ENCODE results near the gene USP12. TPM values are rescaled to one million over a fixed set of nuclear protein-coding genes. Genes with fewer than 3 reads are reported as not detected.
A peak's percentile ranks its signal among the peaks of the same experiment; 100 is the strongest.

Gene USP12
- total RNA-seq, 1 donor from 2014 or later = 24.9 TPM

DNA sequence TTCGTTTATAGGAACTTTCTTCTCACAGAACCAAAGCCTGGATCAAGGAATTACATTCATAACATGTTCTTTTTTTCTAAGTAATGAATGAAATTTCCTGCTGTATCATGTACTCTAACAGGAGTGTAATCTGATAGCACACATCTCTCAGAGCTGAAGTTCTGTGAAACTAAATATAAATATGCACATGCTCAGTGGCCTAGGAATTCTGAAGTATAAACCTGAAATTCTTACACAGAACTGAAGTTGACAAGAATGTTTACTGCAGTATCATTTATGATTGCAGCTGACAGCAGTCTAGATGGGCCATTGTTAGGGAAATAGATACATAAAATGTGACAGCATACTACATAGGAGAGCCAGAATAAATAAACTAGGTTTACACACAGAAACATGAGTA lies 54.5 kb downstream of the USP12 start:
- Mint-ChIP-seq H3K36me3 (ENCODE audit: unreplicated experiment) (peaks cover 1% of the 10 kb centered on the region), H3K4me3 (ENCODE audit: unreplicated experiment) (no peak overlapping the region), H3K27me3 (ENCODE audit: unreplicated experiment) (peaks cover 4% of the 10 kb centered on the region), H3K27ac (ENCODE audit: unreplicated experiment) (peak overlapping the region; percentile 64), H3K9me3 (ENCODE audit: unreplicated experiment) (peaks cover 5% of the 10 kb centered on the region), H3K4me1 (ENCODE audit: low read depth, unreplicated experiment) (peaks cover 30% of the 10 kb centered on the region)
- TF ChIP-seq CTCF (IDR thresholded peaks at IDR 0.05; ENCODE audit: partially characterized antibody, unreplicated experiment) = no peak
- no peak for DNase-seq

GRCh38 chr13:27113436-27113835 lies 58.2 kb downstream of the USP12 start:
- Mint-ChIP-seq H3K4me1 (ENCODE audit: low read depth, unreplicated experiment) (peaks cover 17% of the 10 kb centered on the region), H3K36me3 (ENCODE audit: unreplicated experiment) (no peaks in the 10 kb centered on the region), H3K4me3 (ENCODE audit: unreplicated experiment) (no peak overlapping the region), H3K27me3 (ENCODE audit: unreplicated experiment) (no peaks in the 10 kb centered on the region), H3K27ac (ENCODE audit: unreplicated experiment) (no peak overlapping the region), H3K9me3 (ENCODE audit: unreplicated experiment) (no peaks in the 10 kb centered on the region)
- no peak for DNase-seq
- no peak for TF ChIP-seq CTCF (IDR thresholded peaks at IDR 0.05; ENCODE audit: partially characterized antibody, unreplicated experiment)

- no peak overlapping the region for H3K27ac Mint-ChIP-seq (ENCODE audit: unreplicated experiment)
- DNase-seq = no peak
- peaks cover 4% of the 10 kb centered on the region for H3K4me1 Mint-ChIP-seq (ENCODE audit: low read depth, unreplicated experiment)
- TF ChIP-seq CTCF (IDR thresholded peaks at IDR 0.05; ENCODE audit: partially characterized antibody, unreplicated experiment) = no peak
- H3K4me3 Mint-ChIP-seq (ENCODE audit: unreplicated experiment) = no peak overlapping the region
- H3K27me3 Mint-ChIP-seq (ENCODE audit: unreplicated experiment) = no peaks in the 10 kb centered on the region
- no peaks in the 10 kb centered on the region for H3K9me3 Mint-ChIP-seq (ENCODE audit: unreplicated experiment)
- no peaks in the 10 kb centered on the region for H3K36me3 Mint-ChIP-seq (ENCODE audit: unreplicated experiment)
These were observed 59.6 kb downstream of the USP12 start for GRCh38 chr13:27112006-27112405.

DNA sequence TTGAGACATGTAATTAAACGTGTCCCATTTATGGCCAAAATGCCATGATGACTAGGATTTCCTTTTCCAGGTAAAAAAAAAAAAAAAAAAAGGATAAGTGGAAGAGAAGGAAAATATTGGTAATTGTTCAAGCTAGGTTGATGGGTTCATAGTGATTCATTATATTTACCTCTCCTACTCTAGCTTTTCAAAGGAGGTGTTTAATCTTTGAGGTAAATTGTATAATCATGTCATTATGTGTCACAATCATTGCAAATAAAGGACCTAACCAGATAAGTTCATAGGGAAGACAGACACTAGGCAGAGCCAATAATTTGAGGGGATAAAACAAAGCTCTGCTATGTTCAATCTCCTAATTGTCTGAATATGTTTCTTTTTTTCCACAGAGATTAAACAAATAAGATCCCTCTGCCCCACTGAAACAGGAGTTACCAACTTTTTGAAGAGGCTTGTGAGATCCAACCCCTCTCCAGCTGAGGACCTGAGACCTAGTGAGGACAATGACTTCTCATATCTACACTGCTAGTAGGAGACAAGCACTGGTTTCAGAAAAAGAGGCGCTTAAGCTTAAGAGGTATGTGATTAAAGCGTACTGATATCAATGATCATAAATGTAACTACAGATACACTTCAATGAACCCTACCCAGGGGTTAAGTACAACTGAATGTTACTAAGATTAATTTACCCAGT lies 61.4 kb downstream of the USP12 start:
- Mint-ChIP-seq H3K36me3 (ENCODE audit: unreplicated experiment) (no peaks in the 10 kb centered on the region), H3K27me3 (ENCODE audit: unreplicated experiment) (no peaks in the 10 kb centered on the region), H3K9me3 (ENCODE audit: unreplicated experiment) (no peaks in the 10 kb centered on the region), H3K4me1 (ENCODE audit: low read depth, unreplicated experiment) (peaks cover 2% of the 10 kb centered on the region), H3K27ac (ENCODE audit: unreplicated experiment) (no peak overlapping the region), H3K4me3 (ENCODE audit: unreplicated experiment) (no peak overlapping the region)
- TF ChIP-seq CTCF (IDR thresholded peaks at IDR 0.05; ENCODE audit: partially characterized antibody, unreplicated experiment) = no peak
- DNase-seq = no peak

GRCh38 chr13:27106144-27106543 lies 65.5 kb downstream of the USP12 start:
- Mint-ChIP-seq H3K36me3 (ENCODE audit: unreplicated experiment) (no peaks in the 10 kb centered on the region), H3K27me3 (ENCODE audit: unreplicated experiment) (no peaks in the 10 kb centered on the region), H3K9me3 (ENCODE audit: unreplicated experiment) (no peaks in the 10 kb centered on the region), H3K4me3 (ENCODE audit: unreplicated experiment) (no peak overlapping the region), H3K27ac (ENCODE audit: unreplicated experiment) (no peak overlapping the region), H3K4me1 (ENCODE audit: low read depth, unreplicated experiment) (peaks cover 2% of the 10 kb centered on the region)
- DNase-seq = no peak
- no peak for TF ChIP-seq CTCF (IDR thresholded peaks at IDR 0.05; ENCODE audit: partially characterized antibody, unreplicated experiment)

Measured in glutamatergic neuron (in vitro differentiated cells).